HepG2 (cell line): ENCODE results near the gene PRKAR1B.

Experiments
- DNMT1 ChIP-seq: sonication (generic); formaldehyde crosslinking; IDR thresholded peaks from 2 replicates; pipeline ENCODE4 v1.5.1; 2020; ENCODE audit warnings: mild to moderate bottlenecking, missing genetic modification reagents
- GTF2F1 ChIP-seq: fragments of 150-350 bp; IDR thresholded peaks from 2 replicates; pipeline ENCODE4 v1.6.1; 2014; ENCODE audit warnings: low read length
- SOX6 ChIP-seq, 2 experiments: fragments of 450-650 bp in 1 of 2; sonication (generic) in 1 of 2; formaldehyde crosslinking in 1 of 2; IDR thresholded peaks; 2 replicates each; pipeline versions ENCODE4 v1.4.0 to v1.6.1; 2017 to 2020; ENCODE audit warnings: antibody characterized with exemption in 1 of 2, mild to moderate bottlenecking in 1 of 2, missing genetic modification reagents in 1 of 2
- ZBTB4 ChIP-seq: sonication (generic); formaldehyde crosslinking; IDR thresholded peaks from 2 replicates; pipeline ENCODE4 v1.4.0; 2020; ENCODE audit warnings: missing genetic modification reagents, mild to moderate bottlenecking, borderline replicate concordance

GRCh38 chr7:582931-583330 lies 144.2 kb downstream of the PRKAR1B start:
- no peak for TF ChIP-seq GTF2F1
- TF ChIP-seq ZBTB4 (CRISPR knock-in tag): no peak
- no peak for TF ChIP-seq SOX6 (IDR thresholded peaks at IDR 0.05)
- TF ChIP-seq SOX6 (CRISPR knock-in tag; IDR thresholded peaks at IDR 0.05): no peak
- TF ChIP-seq DNMT1 (CRISPR knock-in tag): no peak
